Measurements from ENCODE around the gene FBN1.

FBN1 gene

DNA sequence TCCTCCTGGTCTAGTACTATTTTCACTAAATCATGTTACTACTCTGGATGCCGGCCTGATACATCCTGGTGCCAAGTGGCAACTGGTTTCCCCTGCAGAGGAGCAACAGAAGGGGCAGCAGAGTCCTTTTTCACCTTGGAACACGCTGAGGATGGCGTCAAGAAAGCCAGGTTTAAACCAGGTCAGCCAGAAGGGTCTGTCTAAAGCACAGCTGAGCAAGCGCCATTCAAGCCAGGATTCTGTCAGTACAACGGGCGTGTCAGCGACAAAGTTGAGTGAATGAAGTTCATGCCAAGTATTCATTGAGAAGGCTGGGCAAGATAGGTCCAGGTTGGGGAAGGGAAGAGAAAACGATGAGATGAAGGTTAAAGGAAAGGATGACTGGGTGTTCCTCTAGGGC lies 88.2 kb downstream of the FBN1 start:
- TF ChIP-seq FOXP2 (optimal IDR thresholded peaks at IDR 0.05; ENCODE audit: control extremely low read depth, extremely low read length, insufficient read depth) (no peak), EZH2 (IDR thresholded peaks at IDR 0.05) (no peak), POLR2AphosphoS5 (IDR thresholded peaks at IDR 0.05; ENCODE audit: borderline replicate concordance, low read depth, low read length) (no peak)
- no peak overlapping the region for H3K27ac ChIP-seq
- no peak overlapping the region for H3K4me3 ChIP-seq
- H3K36me3 ChIP-seq (ENCODE audit: insufficient read depth, low read length): no peaks in the 10 kb centered on the region
- DNase-seq (ENCODE audit: low read depth, low spot score): no peak
- no peaks in the 10 kb centered on the region for H3K9me3 ChIP-seq (ENCODE audit: low read depth, low read length)
- no peak overlapping the region for H3K9ac ChIP-seq (ENCODE audit: insufficient read length)

DNA sequence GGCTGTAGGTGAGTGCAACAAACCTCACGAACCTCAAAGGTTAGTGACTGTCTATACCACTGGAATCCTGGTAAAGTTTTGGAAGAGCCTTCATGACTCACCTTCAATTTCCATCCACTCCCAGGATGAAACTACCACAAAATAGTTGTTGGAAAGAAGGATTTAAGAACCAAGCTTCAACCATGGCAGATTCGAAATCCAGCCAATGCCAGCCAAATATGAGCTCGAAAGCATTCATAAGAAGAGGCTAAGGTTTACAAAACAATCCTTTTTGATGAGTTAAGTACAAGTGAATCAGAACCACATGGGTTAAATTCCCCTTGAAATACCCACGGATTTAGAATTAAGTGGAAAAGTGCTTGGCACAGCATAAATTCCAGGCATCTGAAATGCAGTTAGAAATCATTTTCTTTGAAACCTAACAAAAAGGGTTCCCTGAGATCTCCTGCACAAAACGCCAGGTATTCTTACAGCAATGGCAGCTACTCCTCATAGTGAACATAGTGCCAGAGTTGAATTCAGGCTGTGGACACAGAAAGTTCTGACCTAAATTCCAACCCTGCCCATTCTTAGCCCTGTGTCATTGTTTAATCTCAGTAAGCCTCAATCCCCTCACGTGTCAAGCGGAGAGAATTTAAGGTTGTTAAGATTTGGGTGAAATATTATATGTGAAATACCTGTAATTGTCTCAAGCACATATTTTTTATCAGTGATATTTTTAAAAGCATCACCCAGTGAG lies 89.2 kb downstream of the FBN1 start:
- Histone ChIP-seq H3K27ac (peak overlapping the region; percentile 17; the same call in 1 of the 2 replicates), H3K9ac (ENCODE audit: insufficient read length) (no peak overlapping the region), H3K4me3 (0 out of 2 replicates have a peak overlapping the region, but pooled peaks have one; percentile 13), H3K9me3 (ENCODE audit: low read depth, low read length) (no peaks in the 10 kb centered on the region), H3K36me3 (ENCODE audit: insufficient read depth, low read length) (no peaks in the 10 kb centered on the region)
- TF ChIP-seq FOXP2 (optimal IDR thresholded peaks at IDR 0.05; ENCODE audit: control extremely low read depth, extremely low read length, insufficient read depth): no peak
- TF ChIP-seq EZH2 (IDR thresholded peaks at IDR 0.05): no peak
- no peak for TF ChIP-seq POLR2AphosphoS5 (IDR thresholded peaks at IDR 0.05; ENCODE audit: borderline replicate concordance, low read depth, low read length)
- DNase-seq (ENCODE audit: low read depth, low spot score): no peak

DNA sequence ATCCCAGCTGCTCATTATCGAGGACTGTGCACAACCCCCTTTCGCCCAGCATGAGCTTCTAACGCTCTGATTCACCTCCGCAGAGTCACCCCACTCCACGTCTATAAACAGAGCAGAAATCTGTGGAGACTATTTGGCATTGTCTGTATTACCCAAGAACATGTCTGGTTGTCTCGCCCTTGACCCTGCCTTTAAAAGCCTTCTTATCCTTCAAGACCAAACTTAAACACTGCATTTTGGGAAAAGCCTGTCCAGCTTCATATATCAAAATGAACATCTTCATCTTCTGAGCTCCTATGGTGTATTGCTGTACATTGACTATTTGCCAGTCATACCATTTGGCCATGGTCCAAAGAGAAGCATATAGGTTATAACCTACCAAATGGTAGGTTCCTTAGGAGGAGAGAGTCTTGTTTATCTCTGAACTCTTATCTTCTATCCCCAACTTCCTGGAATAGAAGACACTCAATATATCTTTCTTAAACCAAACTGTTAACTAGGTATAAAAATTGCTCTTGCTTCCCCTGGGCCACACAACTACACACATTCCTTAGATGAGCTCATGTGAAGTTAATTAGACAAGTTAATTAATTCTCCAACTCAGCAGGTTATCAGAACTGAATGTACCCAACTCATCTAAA lies 90.1 kb downstream of the FBN1 start:
- TF ChIP-seq POLR2AphosphoS5 (IDR thresholded peaks at IDR 0.05; ENCODE audit: borderline replicate concordance, low read depth, low read length): no peak
- TF ChIP-seq EZH2 (IDR thresholded peaks at IDR 0.05): no peak
- TF ChIP-seq FOXP2 (optimal IDR thresholded peaks at IDR 0.05; ENCODE audit: control extremely low read depth, extremely low read length, insufficient read depth): no peak
- no peaks in the 10 kb centered on the region for H3K9me3 ChIP-seq (ENCODE audit: low read depth, low read length)
- no peak for DNase-seq (ENCODE audit: low read depth, low spot score)

DNA sequence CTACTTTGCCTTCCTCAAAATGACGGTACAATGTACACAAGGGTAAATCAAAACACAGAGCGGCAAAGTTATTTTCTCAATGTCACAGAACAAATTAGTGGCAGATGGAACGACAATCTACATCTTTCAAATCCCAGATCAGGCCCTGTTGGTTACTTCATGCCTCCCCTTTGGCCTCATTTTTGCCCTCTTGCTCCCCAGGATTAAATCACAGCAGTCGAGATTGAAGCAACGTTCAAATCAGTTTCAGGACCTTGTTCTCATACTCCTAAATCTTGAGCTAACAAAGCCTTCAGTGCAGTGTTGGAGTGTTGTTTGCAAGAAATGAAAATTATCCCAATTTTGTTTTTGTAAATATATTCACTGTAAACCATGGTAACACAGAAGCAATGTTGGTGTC lies 91.4 kb downstream of the FBN1 start:
- TF ChIP-seq EZH2 (IDR thresholded peaks at IDR 0.05) (no peak), POLR2AphosphoS5 (IDR thresholded peaks at IDR 0.05; ENCODE audit: borderline replicate concordance, low read depth, low read length) (no peak), FOXP2 (optimal IDR thresholded peaks at IDR 0.05; ENCODE audit: control extremely low read depth, extremely low read length, insufficient read depth) (no peak)
- Histone ChIP-seq H3K4me3 (no peak overlapping the region), H3K9ac (ENCODE audit: insufficient read length) (no peak overlapping the region), H3K9me3 (ENCODE audit: low read depth, low read length) (no peaks in the 10 kb centered on the region), H3K27ac (peak overlapping the region; percentile 52; the same call in 1 of the 2 replicates), H3K36me3 (ENCODE audit: insufficient read depth, low read length) (no peaks in the 10 kb centered on the region)
- no peak for DNase-seq (ENCODE audit: low read depth, low spot score)

More for the DNA sequence above, 90.1 kb downstream of the FBN1 start:
- Histone ChIP-seq H3K36me3 (ENCODE audit: insufficient read depth, low read length) (no peaks in the 10 kb centered on the region), H3K9ac (ENCODE audit: insufficient read length) (no peak overlapping the region), H3K4me3 (no peak overlapping the region), H3K27ac (no peak overlapping the region)

DNA sequence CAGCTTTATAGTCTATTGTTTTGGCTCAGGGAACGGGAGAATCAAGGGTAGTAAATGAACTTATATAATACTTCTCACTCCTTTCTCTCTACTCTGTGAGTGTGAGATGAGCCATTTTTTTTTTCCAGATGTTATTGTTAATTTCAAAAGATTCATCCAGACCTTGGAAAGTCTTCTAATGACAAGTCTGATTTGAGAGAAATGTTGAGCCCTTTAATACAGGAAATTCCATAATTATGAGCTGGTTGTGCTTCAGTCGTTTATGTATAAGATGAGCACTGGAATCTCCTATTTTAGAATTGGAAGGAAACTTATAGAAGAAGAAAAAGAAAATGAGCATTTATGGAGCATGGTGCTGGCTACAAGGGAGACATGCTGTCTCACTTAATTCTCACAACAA lies 92.0 kb downstream of the FBN1 start:
- no peak for DNase-seq (ENCODE audit: low read depth, low spot score)
- no peak overlapping the region for H3K4me3 ChIP-seq
- no peaks in the 10 kb centered on the region for H3K36me3 ChIP-seq (ENCODE audit: insufficient read depth, low read length)
- no peaks in the 10 kb centered on the region for H3K9me3 ChIP-seq (ENCODE audit: low read depth, low read length)
- peak overlapping the region; percentile 52; the same call in 1 of the 2 replicates for H3K27ac ChIP-seq
- TF ChIP-seq EZH2 (IDR thresholded peaks at IDR 0.05): no peak
- no peak for TF ChIP-seq FOXP2 (optimal IDR thresholded peaks at IDR 0.05; ENCODE audit: control extremely low read depth, extremely low read length, insufficient read depth)
- no peak for TF ChIP-seq POLR2AphosphoS5 (IDR thresholded peaks at IDR 0.05; ENCODE audit: borderline replicate concordance, low read depth, low read length)
- no peak overlapping the region for H3K9ac ChIP-seq (ENCODE audit: insufficient read length)

DNA sequence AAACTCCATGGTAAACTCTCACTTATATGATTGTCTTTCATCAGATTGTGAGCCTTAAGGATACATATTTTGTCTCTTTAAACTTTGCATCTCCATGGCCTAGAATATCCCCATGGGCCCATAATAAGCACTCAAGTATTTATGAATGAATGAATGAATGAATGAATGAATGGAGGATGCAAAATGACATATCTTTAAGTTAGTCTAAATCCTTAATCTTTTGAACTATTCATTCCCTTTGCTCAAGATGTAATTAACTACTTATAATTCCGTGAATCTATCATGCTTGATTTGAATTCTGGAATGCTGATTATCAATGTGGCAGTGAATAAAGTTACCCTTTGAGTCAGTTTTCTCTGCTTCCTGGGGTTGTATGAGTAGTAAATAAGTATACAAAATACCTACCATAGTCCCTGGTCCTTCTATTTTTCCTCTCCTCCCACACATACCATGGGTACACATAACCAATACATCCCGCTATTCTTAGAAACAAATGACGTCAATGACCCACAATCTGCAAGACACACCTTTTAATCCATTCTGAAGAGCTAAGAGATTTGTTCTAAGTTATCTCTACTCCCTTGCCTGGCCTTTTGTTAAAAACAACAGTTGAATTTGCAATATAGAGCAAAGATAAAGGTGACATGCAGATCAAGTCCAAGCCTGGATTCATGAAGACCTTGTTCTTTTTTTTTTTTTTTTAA lies 94.5 kb downstream of the FBN1 start:
- Histone ChIP-seq H3K27ac (no peak overlapping the region), H3K9ac (ENCODE audit: insufficient read length) (no peak overlapping the region), H3K36me3 (ENCODE audit: insufficient read depth, low read length) (no peaks in the 10 kb centered on the region), H3K4me3 (no peak overlapping the region), H3K9me3 (ENCODE audit: low read depth, low read length) (no peaks in the 10 kb centered on the region)
- TF ChIP-seq POLR2AphosphoS5 (IDR thresholded peaks at IDR 0.05; ENCODE audit: borderline replicate concordance, low read depth, low read length) (no peak), FOXP2 (optimal IDR thresholded peaks at IDR 0.05; ENCODE audit: control extremely low read depth, extremely low read length, insufficient read depth) (no peak), EZH2 (IDR thresholded peaks at IDR 0.05) (no peak)
- DNase-seq (ENCODE audit: low read depth, low spot score): no peak

DNA sequence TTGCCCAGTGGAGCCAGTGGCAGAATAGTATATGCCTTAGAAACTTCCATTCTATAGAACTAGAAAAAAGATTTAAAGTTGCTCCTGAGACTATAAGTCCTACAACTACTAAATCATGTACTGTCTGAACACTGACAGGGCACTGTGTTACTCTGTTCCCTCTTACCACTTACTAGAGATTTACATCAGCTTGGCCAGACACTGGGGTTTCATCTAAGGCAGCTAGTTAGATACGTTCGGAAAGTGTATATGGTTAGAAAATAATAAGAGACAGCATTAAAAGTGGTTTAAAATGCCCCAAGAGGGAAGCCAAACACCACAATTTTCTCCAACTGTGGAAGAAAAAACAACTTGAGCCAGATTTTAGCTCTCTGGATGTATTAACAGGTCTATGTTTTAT lies 97.1 kb downstream of the FBN1 start:
- no peak overlapping the region for H3K27ac ChIP-seq

DNA sequence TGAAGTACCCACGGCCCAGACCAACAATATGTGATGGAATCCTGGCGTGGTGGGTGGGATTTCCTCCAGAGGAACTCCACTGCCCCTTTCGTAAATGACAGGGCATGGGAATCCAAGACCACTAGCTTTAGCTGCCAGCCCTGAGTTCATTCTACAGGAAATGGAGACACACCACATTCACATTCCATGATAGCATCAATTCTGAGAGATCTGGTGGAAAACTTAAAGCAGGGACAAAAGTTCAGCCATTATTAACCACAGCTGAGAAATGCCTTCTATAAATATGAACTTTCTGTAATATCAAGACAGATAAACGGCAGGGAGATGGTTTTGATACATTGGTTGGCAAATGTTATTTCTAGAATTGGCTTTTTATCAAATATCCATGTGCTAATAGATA lies 98.2 kb downstream of the FBN1 start:
- Histone ChIP-seq H3K36me3 (ENCODE audit: insufficient read depth, low read length) (no peaks in the 10 kb centered on the region), H3K9me3 (ENCODE audit: low read depth, low read length) (no peaks in the 10 kb centered on the region), H3K27ac (no peak overlapping the region), H3K4me3 (no peak overlapping the region), H3K9ac (ENCODE audit: insufficient read length) (no peak overlapping the region)
- no peak for DNase-seq (ENCODE audit: low read depth, low spot score)
- TF ChIP-seq FOXP2 (optimal IDR thresholded peaks at IDR 0.05; ENCODE audit: control extremely low read depth, extremely low read length, insufficient read depth) (no peak), EZH2 (IDR thresholded peaks at IDR 0.05) (no peak), POLR2AphosphoS5 (IDR thresholded peaks at IDR 0.05; ENCODE audit: borderline replicate concordance, low read depth, low read length) (no peak)

More for the DNA sequence above, 97.1 kb downstream of the FBN1 start:
- H3K9me3 ChIP-seq (ENCODE audit: low read depth, low read length): no peaks in the 10 kb centered on the region
- no peak for DNase-seq (ENCODE audit: low read depth, low spot score)
- no peak overlapping the region for H3K4me3 ChIP-seq
- H3K9ac ChIP-seq (ENCODE audit: insufficient read length): no peak overlapping the region
- TF ChIP-seq FOXP2 (optimal IDR thresholded peaks at IDR 0.05; ENCODE audit: control extremely low read depth, extremely low read length, insufficient read depth): no peak
- no peak for TF ChIP-seq POLR2AphosphoS5 (IDR thresholded peaks at IDR 0.05; ENCODE audit: borderline replicate concordance, low read depth, low read length)
- no peak for TF ChIP-seq EZH2 (IDR thresholded peaks at IDR 0.05)
- H3K36me3 ChIP-seq (ENCODE audit: insufficient read depth, low read length): no peaks in the 10 kb centered on the region
